ENCODE data around the gene TLK1.

DNA sequence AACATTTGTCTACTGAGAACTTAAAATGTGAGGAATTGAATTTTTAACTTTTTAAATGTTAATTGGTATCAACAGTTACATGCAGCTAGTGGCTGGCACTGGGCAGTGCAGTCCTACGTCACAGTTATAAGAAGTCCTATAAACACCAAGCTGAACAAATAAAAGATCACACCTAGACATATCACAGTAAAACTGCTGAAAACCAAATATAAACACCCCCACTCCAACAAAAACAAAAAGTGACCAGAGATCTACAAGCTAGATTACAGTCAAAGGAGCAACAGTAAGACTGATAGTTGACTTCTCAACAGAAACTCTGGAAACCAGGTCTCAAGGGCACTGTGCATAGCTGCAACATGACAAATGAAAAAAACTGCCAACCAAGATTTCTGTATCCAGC lies 19.4 kb downstream of the TLK1 start:
- TF ChIP-seq EZH2phosphoT487 (IDR thresholded peaks at IDR 0.05; ENCODE audit: low read depth, severe bottlenecking, unreplicated experiment) (no peak), EZH2 (IDR thresholded peaks at IDR 0.05; ENCODE audit: borderline replicate concordance) (no peak), CTCF (IDR thresholded peaks at IDR 0.05; ENCODE audit: poor library complexity) (no peak)
